OCI-LY1 (cell line): ENCODE data around the gene DNAAF8.

Experiments
- H2AFZ ChIP-seq: fragments of 200-600 bp; sonication (generic), shearing (Covaris generic); 2 replicates; pipeline ENCODE4 v1.6.0; 2014; ENCODE audit warnings: antibody characterized with exemption, mild to moderate bottlenecking, low read length
- H3F3A ChIP-seq: fragments of 200-600 bp; sonication (generic), shearing (Covaris generic); 2 replicates; pipeline ENCODE4 v1.6.0; 2014; ENCODE audit warnings: mild to moderate bottlenecking, antibody characterized with exemption, low read length, moderate library complexity; ENCODE audit not compliant: insufficient read depth
- H3K27ac ChIP-seq: fragments of 200-600 bp; sonication (generic); 2 replicates; pipeline ENCODE4 v1.5.1; 2014; ENCODE audit warnings: low read length, mixed run types, mild to moderate bottlenecking, low read depth; ENCODE audit not compliant: poor library complexity, severe bottlenecking
- H3K27me3 ChIP-seq: fragments of 200-600 bp; sonication (generic); 2 replicates; pipeline ENCODE4 v1.6.0; 2014; ENCODE audit warnings: antibody characterized with exemption, mild to moderate bottlenecking, low read length, moderate library complexity; ENCODE audit not compliant: insufficient read depth
- H3K36me3 ChIP-seq: fragments of 200-600 bp; sonication (generic); 2 replicates; pipeline ENCODE4 v1.6.1; 2014; ENCODE audit warnings: mild to moderate bottlenecking, antibody characterized with exemption, low read length, moderate library complexity, mixed read lengths; ENCODE audit not compliant: insufficient read depth
- H3K4me1 ChIP-seq: fragments of 200-600 bp; sonication (generic); 2 replicates; pipeline ENCODE4 v1.5.1; 2014; ENCODE audit warnings: mild to moderate bottlenecking, low read length, moderate library complexity; ENCODE audit not compliant: insufficient read depth, severe bottlenecking
- H3K4me2 ChIP-seq: fragments of 200-600 bp; sonication (generic), shearing (Covaris generic); 2 replicates; pipeline ENCODE4 v1.6.1; 2014; ENCODE audit warnings: low read length
- H3K4me3 ChIP-seq: fragments of 200-600 bp; sonication (generic); 2 replicates; pipeline ENCODE4 v1.5.1; 2014; ENCODE audit warnings: low read length, low read depth, mild to moderate bottlenecking, mixed read lengths; ENCODE audit not compliant: poor library complexity, severe bottlenecking
- H3K79me2 ChIP-seq: fragments of 200-600 bp; shearing (Covaris generic); 2 replicates; pipeline ENCODE4 v1.6.1; 2016; ENCODE audit warnings: mixed run types, low read length, mixed read lengths; ENCODE audit not compliant: insufficient read depth
- H3K9ac ChIP-seq: fragments of 200-600 bp; sonication (generic), shearing (Covaris generic); 2 replicates; pipeline ENCODE4 v1.6.1; 2014; ENCODE audit warnings: mild to moderate bottlenecking, low read length, mixed read lengths
- H3K9me2 ChIP-seq: fragments of 200-600 bp; sonication (generic), shearing (Covaris generic); 2 replicates; pipeline ENCODE4 v1.6.1; 2014; ENCODE audit warnings: low read depth, mild to moderate bottlenecking, low read length, mixed read lengths
- H3K9me3 ChIP-seq: fragments of 200-600 bp; shearing (Covaris generic); 2 replicates; pipeline ENCODE4 v1.6.1; 2014; ENCODE audit warnings: low read length, mixed read lengths
- H4K20me1 ChIP-seq: fragments of 200-600 bp; sonication (generic), shearing (Covaris generic); 2 replicates; pipeline ENCODE4 v1.6.0; 2016; ENCODE audit warnings: mild to moderate bottlenecking, low read length; ENCODE audit not compliant: insufficient read depth
- CTCF ChIP-seq: fragments of 200-600 bp; sonication (generic), shearing (Covaris generic); IDR thresholded peaks from 2 replicates; pipeline ENCODE4 v1.5.1; 2017; ENCODE audit warnings: mild to moderate bottlenecking, antibody characterized with exemption, low read length, moderate library complexity, mixed read lengths
- EZH2 ChIP-seq: fragments of 200-600 bp; sonication (generic), shearing (Covaris generic); IDR thresholded peaks from 2 replicates; pipeline ENCODE4 v1.8.0; 2017; ENCODE audit warnings: borderline replicate concordance, mixed run types, mild to moderate bottlenecking, antibody characterized with exemption, low read length, moderate library complexity, mixed read lengths

Gene DNAAF8

GRCh38 chr16:4785758-4786433, 51.6 kb downstream of the DNAAF8 start:
- no peak for TF ChIP-seq CTCF
- TF ChIP-seq EZH2, result no peak
- no peaks in the 10 kb centered on the region for H4K20me1 ChIP-seq
- no peak overlapping the region for H3K4me3 ChIP-seq
- no peak overlapping the region for H3K4me2 ChIP-seq
- H3K27me3 ChIP-seq, result no peaks in the 10 kb centered on the region
- H3K4me1 ChIP-seq, result peaks cover 3% of the 10 kb centered on the region
- no peaks in the 10 kb centered on the region for H3K9me2 ChIP-seq
- H3K9ac ChIP-seq, result no peak overlapping the region
- no peaks in the 10 kb centered on the region for H3K9me3 ChIP-seq
- no peak overlapping the region for H2AFZ ChIP-seq
- H3K27ac ChIP-seq, result no peak overlapping the region
- H3F3A ChIP-seq, result no peaks in the 10 kb centered on the region
- H3K36me3 ChIP-seq, result no peaks in the 10 kb centered on the region
- H3K79me2 ChIP-seq, result no peaks in the 10 kb centered on the region

GRCh38 chr16:4787068-4787467, 52.7 kb downstream of the DNAAF8 start:
- H3K36me3 ChIP-seq, result no peaks in the 10 kb centered on the region
- H3K9me3 ChIP-seq, result no peaks in the 10 kb centered on the region
- no peaks in the 10 kb centered on the region for H3F3A ChIP-seq
- H3K4me2 ChIP-seq, result no peak overlapping the region
- H3K79me2 ChIP-seq, result no peaks in the 10 kb centered on the region
- H3K9me2 ChIP-seq, result no peaks in the 10 kb centered on the region
- H3K27me3 ChIP-seq, result no peaks in the 10 kb centered on the region; the same call in 1 of the 2 replicates
- no peak overlapping the region for H3K4me3 ChIP-seq
- H3K4me1 ChIP-seq, result peaks cover 3% of the 10 kb centered on the region
- no peaks in the 10 kb centered on the region for H4K20me1 ChIP-seq
- H3K27ac ChIP-seq, result no peak overlapping the region
- no peak overlapping the region for H3K9ac ChIP-seq
- no peak overlapping the region for H2AFZ ChIP-seq
- TF ChIP-seq EZH2 (no peak), CTCF (no peak)

- no peaks in the 10 kb centered on the region for H3F3A ChIP-seq
- no peaks in the 10 kb centered on the region for H3K9me2 ChIP-seq
- H3K27me3 ChIP-seq, result no peaks in the 10 kb centered on the region; the same call in 1 of the 2 replicates
- no peaks in the 10 kb centered on the region for H4K20me1 ChIP-seq
- no peak within 1 kb of the TSS for H3K9ac ChIP-seq
- no peaks in the 10 kb centered on the region for H3K79me2 ChIP-seq
- peaks cover 3% of the 10 kb centered on the region for H3K4me1 ChIP-seq
- H3K4me2 ChIP-seq, result no peak within 1 kb of the TSS
- no peak within 1 kb of the TSS for H3K4me3 ChIP-seq
- no peaks in the 10 kb centered on the region for H3K9me3 ChIP-seq
- H3K36me3 ChIP-seq, result no peaks in the 10 kb centered on the region
- TF ChIP-seq CTCF, result no peak
- no peak for TF ChIP-seq EZH2
- H3K27ac ChIP-seq, result no peak within 1 kb of the TSS
- H2AFZ ChIP-seq, result no peak within 1 kb of the TSS
Measured at GRCh38 chr16:4787627-4788482, 53.5 kb downstream of the DNAAF8 start, which contains the start of gene SEPTIN12. SEPTIN12 (minus strand) TSS chr16:4788345; CDS start chr16:4787645, 700 bp downstream.
